HG03558 (cell line): ENCODE measurements around the gene LSM14B.

Source experiments
- ATAC-seq: cut with Tn5 transposase; IDR thresholded peaks from one replicate; pipeline ENCODE4 v1.9.1; 2021; ENCODE audit warnings: moderate number of reproducible peaks; ENCODE audit not compliant: unreplicated experiment; ENCODE audit errors: extremely low read depth

The LSM14B gene

GRCh38 chr20:62159052-62159451 is 36.8 kb downstream of the LSM14B start:
- ATAC-seq = no peak

- no peak for ATAC-seq
Observed at GRCh38 chr20:62159839-62160238, 37.6 kb downstream of the LSM14B start.

GRCh38 chr20:62160253-62160652 is 38.0 kb downstream of the LSM14B start:
- no peak for ATAC-seq

GRCh38 chr20:62160876-62161275 is 38.6 kb downstream of the LSM14B start:
- ATAC-seq = no peak

- ATAC-seq = no peak
Observed at GRCh38 chr20:62161347-62161746, 39.1 kb downstream of the LSM14B start.

GRCh38 chr20:62162765-62163484 is 40.6 kb downstream of the LSM14B start:
- ATAC-seq = no peak

- no peak for ATAC-seq
Observed at GRCh38 chr20:62163485-62163865, 41.2 kb downstream of the LSM14B start.

GRCh38 chr20:62163986-62164762 is 41.9 kb downstream of the LSM14B start:
- no peak for ATAC-seq

- ATAC-seq = no peak
Observed at GRCh38 chr20:62164879-62165761, 42.8 kb downstream of the LSM14B start.

- no peak for ATAC-seq
Observed at GRCh38 chr20:62165762-62166399, 43.6 kb downstream of the LSM14B start.

- no peak for ATAC-seq
Observed at GRCh38 chr20:62167474-62167873, 45.2 kb downstream of the LSM14B start.

- no peak for ATAC-seq
Observed at GRCh38 chr20:62168061-62168460, 45.8 kb downstream of the LSM14B start.

GRCh38 chr20:62168890-62169435 is 46.7 kb downstream of the LSM14B start:
- no peak for ATAC-seq

- no peak for ATAC-seq
Observed at GRCh38 chr20:62170536-62170935, 48.3 kb downstream of the LSM14B start.

- ATAC-seq = no peak
Observed at GRCh38 chr20:62171245-62171644, 49.0 kb downstream of the LSM14B start.

GRCh38 chr20:62172666-62173065 is 50.4 kb downstream of the LSM14B start:
- ATAC-seq = no peak

GRCh38 chr20:62174021-62174804 is 51.9 kb downstream of the LSM14B start:
- no peak for ATAC-seq

GRCh38 chr20:62174870-62175624 is 52.8 kb downstream of the LSM14B start:
- no peak for ATAC-seq

- no peak for ATAC-seq
Observed at GRCh38 chr20:62175711-62176110, 53.4 kb downstream of the LSM14B start.
